GM18909 (cell line): ENCODE results near the gene IL23A.

Experiments
- ATAC-seq: cut with Tn5 transposase; IDR thresholded peaks from one replicate; pipeline ENCODE4 v1.9.1; 2021; ENCODE audit warnings: mild to moderate bottlenecking; ENCODE audit not compliant: unreplicated experiment, poor library complexity

IL23A gene

DNA sequence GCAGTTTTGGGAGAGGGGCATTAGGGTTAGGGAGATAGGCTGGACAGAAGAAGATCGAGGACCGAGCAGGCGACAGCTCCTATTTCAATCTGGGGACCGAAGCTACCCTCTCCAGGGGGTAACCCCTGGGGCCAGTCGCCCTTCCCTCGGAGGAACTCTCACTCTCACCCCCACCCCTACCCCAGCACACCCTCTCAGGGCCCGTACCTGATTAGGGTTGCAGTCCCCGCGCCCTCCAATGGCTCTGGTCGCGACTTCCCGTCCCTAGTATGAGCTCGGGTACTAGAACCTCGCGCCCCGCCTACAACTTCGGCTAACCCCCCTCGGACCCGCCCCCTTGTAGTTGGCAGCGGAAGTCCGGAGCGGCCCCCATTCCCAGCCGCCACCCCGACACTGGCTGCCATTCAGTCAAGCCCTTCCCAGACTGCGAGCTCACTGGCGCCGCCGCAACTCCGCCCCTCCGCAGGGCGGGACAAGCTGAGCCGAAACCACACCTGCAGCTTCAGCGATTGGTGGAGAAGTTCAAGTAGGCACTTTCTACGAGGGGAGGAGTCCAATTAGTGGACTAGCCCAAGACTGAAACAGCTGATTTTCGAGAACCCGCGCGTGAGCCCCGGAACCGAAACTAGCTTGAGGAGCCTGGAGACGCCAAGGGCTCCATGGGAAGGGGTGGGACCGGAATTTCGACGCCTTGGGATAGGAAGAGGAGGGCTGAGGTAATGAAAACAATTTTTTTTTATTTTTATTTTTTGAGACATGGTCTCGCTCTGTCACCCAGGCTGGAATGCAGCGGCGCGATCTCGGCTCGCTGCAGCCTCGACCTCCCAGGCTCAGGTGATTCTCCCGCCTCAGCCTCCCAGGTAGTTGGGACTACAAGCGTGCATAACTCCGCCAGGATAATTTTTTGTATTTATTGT lies 21.4 kb downstream of the IL23A start, which contains the start of gene STAT2:
Gene STAT2, minus strand, starts transcription at position 257 of the 917 bp plus-strand sequence. CDS start 3,536 bp downstream, outside the sequence.
- ATAC-seq: peak; percentile 95

DNA sequence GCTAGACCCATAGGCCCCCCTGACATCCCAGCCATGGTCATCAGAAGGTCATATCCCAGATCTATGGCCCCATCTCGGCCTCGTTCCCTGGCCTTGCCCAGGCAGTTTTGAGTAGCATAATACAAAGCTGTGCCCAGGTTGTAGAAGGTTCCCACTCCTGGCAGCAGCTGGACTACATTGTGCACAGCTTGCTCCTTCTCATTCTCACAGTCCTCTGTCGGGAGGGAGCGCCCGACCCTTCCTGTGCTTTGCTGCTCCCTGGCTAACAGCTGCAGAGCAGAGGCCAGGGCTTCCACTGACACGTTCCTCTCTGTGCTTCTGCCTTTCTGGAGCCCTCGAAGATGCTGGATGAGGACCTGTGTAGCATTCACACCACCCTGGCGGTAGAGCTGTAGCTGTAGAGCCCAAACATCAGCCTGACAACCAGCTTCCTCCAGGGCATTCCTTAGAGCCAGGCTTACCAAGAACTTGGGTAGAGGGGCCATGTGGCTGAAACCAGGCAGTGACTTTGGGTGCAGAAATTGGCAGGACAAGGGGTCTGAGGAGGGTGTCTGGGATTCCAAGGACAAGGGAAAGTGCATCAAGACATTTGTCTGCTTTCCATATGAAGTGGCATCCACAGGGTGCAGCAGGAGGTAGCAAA lies 22.9 kb downstream of the IL23A start:
- no peak for ATAC-seq

DNA sequence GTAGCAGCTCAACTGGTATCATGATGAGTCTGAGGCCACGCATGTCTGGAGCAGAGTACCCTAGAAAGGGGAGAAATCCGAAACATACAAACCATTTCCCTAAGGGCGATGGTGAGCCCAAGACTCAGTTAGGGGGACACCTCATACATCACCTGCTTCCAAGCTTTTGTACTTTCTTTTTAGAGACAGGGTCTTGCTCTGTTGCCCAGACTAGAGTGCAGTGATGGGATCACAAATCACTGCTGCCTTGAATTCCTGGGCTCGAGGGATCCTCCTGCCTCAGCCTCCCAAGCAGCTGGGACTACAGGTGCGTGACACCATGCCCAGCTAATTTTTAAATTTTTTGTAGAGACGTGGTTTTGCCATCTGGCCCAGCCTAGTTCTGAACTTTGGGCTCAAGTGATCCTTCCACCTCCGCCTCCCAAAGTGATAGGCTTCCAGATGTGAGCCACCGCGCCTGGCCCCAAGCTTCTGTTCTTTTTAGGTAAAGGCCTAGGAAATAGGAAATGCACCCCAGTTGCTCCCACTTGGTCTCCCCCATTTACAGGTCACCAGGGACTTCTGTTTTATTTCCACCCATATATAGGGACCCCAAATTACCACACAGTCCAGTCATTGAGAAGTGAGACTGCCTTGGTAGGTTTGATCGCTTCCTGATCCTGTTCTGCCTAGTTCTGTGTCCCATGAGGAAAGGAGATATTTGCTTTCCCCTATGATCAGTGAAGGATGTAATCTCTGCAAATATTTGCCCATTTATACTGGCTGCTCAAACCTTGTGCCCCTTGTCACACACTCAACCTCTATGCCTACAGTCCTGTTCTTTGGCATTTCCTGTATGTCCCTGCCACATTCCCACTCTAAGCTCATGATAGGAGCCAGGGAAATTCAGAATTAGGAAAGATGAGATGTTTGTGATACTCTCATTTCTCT lies 23.7 kb downstream of the IL23A start, which contains the start of gene APOF:
Gene APOF, minus strand, starts transcription at position 728 of the 930 bp plus-strand sequence. Its CDS starts 112 bp downstream, at position 616.
- no peak for ATAC-seq

DNA sequence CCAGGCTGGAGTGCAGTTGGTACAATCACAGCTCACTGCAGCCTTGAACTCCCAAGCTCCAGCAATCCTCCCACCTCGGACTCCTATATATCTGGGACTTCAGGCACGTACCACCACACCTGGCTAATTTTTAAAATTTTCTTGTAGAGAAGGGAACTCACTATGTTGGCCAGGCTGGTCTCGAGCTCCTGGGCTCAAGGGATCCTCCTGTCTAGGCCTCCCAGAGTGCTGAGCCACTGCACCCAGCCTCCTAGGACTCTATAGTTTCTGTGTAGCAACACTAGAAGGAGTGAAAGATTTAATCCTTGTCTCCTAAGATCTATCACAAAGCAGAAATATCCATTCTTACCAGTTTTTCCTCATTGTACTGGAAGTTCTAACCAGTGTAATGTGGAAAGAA lies 28.3 kb downstream of the IL23A start:
- ATAC-seq: no peak

DNA sequence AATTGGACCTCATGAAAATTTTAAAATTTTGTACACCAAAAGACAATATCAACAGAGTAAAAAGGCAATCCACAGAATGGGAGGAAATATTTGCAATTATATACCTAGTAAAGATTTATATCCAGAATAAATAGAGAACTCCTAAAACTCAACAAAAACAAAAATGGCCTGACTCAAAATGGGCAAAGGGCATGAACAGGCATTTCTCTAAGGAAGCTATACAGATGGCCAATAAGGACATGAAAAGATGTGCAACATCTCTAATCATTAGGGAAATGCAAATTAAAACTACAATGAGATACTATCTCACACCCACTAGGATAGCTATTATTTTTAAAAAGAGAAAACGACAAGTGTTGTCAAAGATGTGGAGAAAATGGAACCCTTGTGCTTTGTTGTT lies 34.8 kb downstream of the IL23A start:
- ATAC-seq: no peak

DNA sequence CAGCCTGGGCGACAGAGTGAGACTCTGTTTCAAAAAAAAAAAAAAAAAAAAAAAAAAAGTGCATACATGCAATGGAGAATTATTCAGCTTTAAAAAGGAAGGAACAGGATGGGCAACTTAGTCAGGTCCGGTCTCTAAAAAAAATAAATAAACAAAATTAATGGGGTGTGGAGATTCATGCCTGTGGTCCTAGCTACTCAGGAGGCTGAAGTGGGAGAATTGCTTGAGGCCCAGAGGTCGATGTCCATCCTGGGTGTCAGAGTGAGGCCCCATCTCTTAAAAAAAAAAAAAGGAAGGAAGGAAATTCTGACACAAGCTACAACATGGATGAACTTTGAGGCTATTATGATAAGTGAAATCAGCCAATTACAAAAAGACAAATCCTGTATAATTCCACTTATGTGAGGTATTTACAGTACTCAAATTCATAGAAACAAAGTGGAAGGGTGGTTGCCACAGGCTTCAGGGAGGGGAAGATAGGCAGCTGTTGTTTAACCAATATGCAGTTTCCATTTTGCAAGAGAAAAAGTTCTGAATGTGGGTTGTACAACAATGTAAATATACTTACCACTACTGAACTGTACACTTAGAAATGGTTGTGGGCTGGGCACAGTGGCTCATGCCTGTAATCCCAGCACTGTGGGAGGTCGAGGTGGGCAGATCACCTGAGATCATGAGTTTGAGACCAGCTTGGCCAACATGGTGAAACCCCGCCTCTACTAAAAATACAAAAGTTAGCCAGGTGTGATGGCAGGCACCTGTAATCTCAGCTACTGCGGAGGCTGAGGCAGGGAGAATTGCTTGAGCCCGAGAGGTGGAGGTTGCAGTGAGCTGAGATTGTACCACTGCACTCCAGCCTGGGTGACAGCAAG lies 36.3 kb downstream of the IL23A start:
- ATAC-seq: peak; percentile 34

DNA sequence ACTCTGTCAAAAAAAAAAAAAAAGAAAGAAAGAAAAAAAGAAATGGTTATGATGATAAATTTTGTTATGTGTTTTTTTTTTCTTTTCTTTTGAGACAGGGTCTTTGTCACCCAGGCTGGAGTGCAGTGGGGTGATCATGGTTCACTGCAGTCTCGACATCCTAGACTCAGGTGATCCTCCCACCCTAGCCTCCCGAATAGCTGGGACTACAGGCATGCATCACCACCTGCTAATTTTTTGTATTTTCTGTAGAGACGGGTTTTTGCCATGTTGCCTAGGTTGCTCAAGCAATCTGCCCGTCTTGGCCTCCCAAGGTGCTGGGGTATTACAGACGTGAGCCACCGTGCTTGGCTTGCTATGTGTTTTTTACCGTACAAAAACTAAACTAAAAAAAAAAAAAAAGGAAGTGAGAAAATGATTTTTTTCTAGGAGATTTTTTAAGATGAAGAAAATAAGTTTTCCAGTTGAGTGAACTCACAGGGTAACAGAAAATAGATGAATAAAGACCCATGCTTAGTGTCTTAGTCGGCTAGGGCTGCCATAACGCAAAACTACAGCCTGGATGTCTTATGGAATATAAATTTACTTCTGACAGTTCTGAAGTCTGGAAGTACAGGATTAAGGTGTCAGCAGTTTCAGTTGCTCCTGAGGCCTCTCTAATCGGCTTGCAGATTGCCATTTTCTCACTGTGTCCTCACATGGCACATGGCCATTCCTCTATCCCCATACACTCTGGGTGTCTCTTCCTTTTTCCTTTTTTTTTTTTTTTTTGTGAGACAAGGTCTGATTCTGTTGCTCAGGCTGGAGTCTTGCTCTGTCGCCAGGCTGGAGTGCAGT lies 37.1 kb downstream of the IL23A start:
- ATAC-seq: peak; percentile 74

DNA sequence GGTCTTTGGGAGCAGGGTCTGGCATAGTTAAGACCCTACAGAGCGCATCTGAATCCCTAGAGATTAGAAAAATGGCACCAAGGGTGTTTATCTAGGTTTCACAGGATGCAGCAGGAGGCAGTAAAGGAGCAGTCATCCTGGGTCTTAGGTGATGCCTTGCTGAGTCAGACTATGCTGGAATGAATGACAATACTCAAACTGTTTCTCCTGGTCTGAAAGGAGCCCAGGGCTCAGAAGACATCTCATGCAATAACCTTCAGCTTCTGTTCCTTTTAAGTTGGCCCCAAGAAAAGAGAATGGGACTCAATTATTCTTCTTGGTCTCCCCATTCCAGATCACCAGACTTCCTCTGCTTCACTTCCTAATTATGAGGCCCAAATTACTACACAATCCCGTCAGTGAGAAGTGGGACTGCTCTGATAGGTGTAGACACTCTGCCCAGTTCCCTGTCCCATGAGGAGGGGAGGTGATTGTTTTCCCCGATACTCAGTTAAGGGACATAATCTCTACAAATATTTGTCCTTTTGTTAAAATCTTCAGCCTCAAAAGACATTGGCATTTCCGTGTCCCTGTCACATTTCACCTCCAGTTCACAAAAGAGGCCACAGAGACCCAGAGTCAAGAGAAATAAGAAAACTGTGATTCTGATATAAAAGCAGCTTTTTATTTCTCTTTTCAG lies 38.8 kb downstream of the IL23A start:
- no peak for ATAC-seq

DNA sequence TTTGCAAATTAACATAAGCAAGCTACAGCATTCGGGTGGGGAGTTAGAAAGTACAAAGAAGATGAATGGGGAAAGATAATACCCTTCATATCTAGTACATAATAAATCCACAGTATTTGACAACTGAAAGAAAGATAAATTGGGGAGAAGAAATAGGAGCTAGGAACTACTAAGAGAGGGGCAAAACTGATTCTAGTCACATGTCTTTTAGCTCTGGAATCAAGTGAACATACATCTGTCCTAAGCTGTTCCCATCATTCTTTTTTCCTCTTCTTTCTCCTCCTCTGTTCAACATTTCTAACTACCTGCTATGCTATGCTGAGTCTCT lies 39.3 kb downstream of the IL23A start:
- ATAC-seq: no peak

DNA sequence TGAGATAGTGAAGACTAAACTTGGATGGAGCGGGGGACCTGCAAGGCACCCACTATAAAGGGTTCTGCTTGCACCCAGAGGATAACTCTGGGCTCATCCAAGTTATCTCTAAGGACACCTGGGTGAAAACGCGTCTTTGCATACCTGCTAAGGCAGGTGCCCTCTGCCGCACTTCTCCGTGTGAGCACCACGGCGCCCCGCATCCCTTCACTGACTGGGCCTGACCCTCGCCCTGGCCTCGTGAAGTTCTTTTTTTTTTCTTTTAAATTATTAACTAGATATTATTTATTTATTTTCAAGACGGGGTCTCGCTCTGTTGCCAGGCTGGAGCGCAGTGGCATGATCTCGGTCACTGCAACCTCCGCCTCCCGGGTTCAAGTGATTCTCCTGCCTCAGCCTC lies 43.9 kb downstream of the IL23A start:
- ATAC-seq: no peak

DNA sequence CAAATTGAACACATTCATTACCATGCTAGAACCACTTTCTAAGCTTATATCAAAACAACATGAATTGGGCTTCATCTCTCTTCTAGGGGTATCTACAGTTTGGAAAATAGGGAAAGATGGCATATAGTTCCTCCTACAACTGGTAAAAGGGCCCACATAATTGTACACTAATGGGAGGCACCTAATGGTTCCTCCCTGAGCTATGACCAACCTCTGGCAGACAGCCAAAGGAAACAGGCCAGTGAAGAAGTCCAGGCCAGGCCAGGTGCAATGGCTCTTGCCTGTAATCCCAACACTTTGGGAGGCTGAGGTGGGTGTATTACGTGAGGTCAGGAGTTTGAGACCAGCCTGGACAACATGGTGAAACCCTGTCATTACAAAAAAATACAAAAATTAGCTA lies 47.2 kb downstream of the IL23A start:
- no peak for ATAC-seq

DNA sequence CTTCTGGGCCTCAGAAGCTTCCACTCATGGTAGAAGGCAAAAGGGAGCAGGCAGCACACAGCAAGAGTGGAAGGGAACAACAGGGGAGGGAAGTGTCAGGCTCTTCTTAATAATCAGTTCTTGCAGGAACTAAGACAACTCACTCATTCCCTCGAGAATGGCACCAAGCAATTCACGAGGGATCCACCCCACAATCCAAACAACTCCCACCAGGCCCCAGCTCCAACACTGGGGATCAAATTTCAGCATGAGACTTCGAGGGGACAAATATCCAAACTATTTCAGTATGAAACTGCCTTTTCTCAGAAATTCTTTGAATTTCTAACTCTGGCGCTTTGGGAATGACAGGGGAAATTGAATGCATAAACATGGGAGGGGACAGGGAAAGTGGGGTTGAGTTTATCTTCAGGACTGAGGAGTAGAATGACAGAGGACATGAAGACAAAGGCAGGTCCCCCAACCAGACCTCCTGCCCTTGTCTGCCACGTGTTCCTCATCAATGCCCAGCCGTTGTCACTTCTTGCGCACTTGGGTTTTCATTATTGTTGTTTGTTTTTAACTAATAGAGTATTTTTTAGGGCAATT lies 48.6 kb downstream of the IL23A start:
- no peak for ATAC-seq

DNA sequence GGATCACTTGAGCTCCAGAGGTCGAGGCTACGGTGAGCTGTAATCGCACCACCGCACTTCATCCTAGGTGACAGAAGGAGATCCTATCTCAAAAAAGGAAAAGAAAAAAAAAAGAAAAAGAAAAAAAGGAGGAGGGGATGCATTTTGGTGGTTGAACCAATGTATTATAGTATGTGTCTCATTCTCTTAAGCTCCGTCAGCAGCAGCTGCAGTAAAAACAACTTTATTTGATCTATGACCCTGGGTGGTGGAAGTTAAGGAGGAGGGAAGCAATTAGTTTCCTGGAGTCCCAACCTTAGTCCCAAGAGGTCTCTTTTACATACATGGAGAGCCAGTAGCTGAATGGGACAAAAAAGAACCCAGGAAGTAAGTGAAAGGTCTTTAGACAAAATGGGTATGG lies 50.7 kb downstream of the IL23A start:
- no peak for ATAC-seq
